GM10266 (cell line): ENCODE results near the gene PNKD.

Experiments used
- DNase-seq: peaks from one replicate; pipeline ENCODE4 v3.0.0; 2012; ENCODE audit errors: extremely low spot score
- TF ChIP-seq, protein P1 (sequence below): IDR thresholded peaks from 2 replicates; pipeline ENCODE4 v1.5.1; 2012; ENCODE audit warnings: mild to moderate bottlenecking, low read depth; ENCODE audit not compliant: control insufficient read depth, insufficient read depth; ENCODE audit errors: missing control alignments

The PNKD gene

DNA sequence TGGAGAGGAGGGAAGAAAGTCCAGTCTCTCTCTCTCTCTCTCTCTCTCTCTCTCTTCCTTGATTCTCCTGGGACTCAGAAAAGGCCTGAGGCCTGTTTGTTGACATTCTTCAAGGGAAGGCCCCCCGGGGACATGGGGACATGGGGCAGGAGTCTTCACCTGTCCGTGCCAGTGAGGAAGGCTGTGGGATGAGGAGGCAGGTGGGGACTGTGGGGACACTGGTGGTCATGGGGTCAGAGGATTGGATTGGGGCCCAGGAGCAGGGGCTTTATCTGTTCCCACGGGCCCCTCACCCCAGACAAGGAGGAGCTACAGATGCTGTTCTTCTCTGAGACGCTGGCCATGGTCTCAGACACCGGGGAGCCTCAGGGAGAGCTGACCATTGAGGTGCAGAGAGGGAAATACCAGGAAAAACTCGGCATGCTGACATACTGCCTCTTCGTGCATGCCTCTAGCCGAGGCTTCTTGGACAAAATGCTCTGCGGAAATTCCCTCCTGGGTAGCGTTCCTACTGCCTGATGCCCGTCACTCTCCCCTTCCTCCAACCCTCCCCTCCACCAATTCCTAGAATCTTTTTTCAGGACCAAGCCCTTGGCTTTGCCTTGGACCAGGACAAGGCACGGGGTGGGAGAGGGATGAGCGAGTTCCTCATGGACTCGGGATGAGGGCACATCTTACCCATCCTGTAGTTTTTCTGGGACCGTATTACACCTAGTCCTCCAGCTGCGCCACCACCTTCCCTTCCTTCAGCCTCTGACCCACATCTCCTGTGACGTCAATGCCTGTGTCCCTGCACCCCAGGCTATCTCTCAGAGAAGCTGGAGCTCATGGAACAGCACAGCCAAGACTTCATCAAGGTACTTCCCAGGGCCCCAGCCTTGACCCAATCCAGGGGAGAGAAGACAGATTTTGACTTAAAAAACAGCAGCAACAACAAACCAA lies 87.2 kb downstream of the PNKD start:
- no peak for DNase-seq
- TF ChIP-seq, protein P1, sequence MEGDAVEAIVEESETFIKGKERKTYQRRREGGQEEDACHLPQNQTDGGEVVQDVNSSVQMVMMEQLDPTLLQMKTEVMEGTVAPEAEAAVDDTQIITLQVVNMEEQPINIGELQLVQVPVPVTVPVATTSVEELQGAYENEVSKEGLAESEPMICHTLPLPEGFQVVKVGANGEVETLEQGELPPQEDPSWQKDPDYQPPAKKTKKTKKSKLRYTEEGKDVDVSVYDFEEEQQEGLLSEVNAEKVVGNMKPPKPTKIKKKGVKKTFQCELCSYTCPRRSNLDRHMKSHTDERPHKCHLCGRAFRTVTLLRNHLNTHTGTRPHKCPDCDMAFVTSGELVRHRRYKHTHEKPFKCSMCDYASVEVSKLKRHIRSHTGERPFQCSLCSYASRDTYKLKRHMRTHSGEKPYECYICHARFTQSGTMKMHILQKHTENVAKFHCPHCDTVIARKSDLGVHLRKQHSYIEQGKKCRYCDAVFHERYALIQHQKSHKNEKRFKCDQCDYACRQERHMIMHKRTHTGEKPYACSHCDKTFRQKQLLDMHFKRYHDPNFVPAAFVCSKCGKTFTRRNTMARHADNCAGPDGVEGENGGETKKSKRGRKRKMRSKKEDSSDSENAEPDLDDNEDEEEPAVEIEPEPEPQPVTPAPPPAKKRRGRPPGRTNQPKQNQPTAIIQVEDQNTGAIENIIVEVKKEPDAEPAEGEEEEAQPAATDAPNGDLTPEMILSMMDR: no peak

DNA sequence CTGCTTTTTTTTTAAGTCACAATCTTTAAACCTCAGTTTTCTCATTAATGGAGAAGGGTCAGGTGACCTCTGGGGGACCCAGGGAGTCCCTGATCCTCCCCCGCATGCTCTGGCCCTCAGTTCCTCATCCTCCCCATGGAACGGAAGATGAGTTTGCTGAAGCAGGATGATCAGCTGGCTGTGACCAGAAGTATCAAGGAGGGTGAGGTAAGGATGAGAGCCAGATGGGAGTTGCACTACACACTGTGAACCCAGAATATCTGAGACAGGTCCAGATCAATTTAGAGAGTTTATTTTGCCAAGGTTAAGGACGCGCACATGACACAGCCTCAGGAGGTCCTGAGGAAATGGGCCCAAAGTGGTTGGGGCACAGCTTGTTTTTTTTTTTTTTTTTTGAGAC lies 90.1 kb downstream of the PNKD start:
- DNase-seq: no peak
- TF ChIP-seq, protein P1: no peak

DNA sequence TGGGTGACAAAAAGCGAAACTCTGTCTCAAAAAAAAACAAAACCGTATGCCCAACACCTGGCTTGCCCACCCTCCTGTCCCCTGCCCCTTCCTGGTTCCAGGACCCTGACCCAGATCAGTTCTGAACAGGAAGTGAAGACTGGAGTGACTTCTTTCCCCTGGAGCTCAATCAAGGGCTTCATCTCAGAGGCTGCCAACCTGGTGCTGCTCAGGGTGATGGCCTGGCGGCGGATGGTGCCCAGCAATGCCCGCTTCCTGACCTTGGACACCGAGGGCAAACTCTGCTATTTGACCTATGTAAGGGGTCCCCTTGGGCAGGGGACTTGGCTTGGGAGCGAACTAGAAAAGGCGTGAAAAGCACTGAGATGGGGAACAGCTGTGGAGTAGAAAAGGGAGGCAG lies 92.3 kb downstream of the PNKD start:
- DNase-seq: no peak
- TF ChIP-seq, protein P1: no peak

DNA sequence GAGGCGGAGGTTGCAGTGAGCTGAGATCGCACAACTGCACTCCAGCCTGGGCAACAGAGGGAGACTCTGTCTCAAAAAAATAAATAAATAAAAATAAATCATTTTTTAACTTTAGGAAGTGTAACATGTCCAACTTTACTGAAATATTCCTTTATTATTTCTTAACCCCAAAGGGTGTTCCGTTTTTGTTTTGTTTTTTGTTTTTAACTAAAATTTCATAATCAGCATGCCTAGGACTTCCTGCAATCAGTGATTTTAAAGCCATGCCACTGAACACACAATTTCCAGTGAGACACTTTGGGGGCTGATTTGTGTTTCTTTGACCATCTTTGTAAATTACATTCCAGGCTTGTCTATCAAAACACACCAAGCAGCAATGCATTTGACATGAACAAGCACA lies 93.4 kb downstream of the PNKD start:
- TF ChIP-seq, protein P1: no peak
- DNase-seq: no peak

DNA sequence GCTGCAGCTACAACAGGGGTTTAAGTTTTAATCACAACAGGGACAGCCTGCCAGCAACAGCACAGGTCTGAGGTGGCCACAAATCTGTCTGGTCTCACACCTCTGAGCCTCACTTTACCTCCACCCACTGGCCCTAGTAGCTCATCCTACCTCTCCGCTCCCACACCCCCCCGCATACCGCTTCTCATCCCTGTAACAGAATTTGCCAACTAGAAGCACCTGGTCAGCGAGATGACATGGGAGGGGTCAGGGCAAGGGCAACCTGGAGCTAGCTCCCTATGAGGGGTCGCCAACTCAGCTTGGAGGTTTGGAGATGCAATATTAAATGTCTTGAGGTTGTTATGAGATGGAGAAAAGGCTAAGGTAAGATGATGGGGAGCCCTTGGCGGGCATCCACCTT lies 93.9 kb downstream of the PNKD start:
- TF ChIP-seq, protein P1: no peak
- no peak for DNase-seq

DNA sequence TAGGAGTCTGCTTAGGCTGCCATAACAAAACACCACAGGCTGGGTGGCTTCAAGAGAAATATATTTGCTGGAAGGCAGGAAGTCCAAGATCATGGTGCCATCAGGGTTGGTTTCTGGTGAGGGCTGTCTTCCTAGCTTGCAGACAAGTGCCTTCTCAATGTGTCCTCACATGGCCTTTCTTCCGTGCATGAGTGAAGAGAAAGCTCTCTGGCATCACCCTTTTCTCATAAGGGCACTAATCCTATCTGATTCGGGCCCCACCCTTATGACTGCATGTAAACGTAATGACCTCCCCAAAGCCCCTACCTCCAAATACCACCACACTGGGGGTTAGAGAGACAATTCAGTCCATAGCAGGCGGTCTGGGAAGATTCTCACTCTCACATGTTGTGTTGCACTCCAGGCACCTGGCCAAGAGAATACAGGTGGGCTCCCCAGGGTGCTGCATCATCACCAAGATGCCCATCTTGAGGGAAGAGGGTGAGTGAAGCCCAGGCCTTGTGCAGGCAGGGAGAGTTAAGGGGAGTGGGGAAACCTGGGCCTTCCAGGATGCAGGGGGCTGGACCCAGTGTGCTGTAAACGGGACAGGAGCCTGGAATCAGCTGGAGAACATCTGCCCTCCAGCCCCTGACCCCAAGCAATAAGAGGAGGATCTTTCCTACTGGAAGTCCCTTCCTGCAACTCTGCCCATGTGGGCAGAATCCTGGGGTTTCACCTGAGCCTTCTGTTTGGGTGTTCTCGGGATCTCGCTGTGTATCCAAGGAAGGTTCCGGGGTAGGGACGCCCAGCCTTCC lies 96.5 kb downstream of the PNKD start:
- TF ChIP-seq, protein P1: no peak
- peak; percentile 20 for DNase-seq
